ENCODE measurements around the gene SF3A1.

Gene SF3A1

DNA sequence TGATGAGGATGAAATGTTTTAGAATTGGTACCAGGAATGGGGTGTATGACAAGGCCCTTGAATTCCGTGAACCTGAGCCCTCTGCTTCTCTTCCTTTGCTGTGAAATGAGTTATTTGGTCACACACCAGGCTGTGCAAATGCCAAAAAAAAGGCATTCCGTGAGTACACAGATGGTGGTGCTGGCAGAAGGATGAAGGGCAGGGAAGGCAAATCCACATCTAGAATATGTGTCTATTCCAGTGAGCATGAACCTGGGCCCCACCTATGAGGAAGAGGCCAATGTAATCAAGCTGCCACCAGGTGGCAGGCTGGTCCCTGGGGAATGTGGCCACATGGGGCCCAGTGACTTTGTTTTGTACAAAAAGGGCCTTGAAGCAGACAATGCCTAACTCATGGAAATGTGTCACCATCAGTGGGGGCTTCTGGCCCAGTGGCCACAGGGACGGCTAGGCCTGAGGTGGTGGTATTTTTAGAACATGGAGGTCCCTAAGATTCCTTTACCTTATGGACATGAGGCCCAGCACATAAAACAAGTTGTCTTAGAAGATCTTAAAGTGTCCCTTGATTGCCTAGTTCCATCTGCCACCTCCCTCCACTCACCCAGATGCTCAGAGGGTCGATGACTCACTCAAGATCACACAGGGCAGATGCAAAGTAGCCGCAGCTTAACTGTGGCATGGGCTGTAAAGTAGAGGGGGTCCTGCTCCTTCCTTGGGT is 34.4 kb upstream of the SF3A1 start:
- DNase-seq = peak; percentile 55 to 92 (median 80)
- intact Hi-C loops (cut with DNase I) = loop anchor here (2.0 to 5.0 kb wide), 2 partner anchors 91 to 104 kb away; no protein-coding TSS in a partner anchor

- peak; percentile 41 to 93 (median 86) for DNase-seq
- intact Hi-C loops (cut with DNase I) = loop anchor here (5.0 kb wide), 1 partner anchor 40 kb away; the partner anchor contains the start of gene MTFP1
Observed at GRCh38 chr22:30386960-30387827, 30.5 kb upstream of the SF3A1 start, which contains the start of gene RNF215. Gene RNF215 (minus strand): TSS chr22:30387411. CDS start chr22:30387313, 98 bp downstream.

DNA sequence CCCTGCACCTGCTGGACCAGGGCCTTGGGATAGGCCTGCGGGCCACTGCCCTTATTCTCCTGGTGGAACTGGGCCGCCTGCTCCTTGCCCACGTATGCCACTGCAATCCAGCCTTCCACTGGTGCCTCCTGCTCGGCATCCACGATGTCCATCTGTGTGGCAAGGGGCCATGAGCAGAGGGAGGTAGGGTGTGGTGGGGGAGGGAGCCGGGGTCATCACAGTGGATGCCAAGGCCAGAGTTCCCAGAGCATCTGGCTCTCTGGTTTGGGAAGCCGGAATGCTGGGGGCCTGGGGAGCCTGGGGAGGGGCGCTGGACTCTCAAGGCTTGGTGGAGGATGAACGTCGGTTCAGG is 29.9 kb upstream of the SF3A1 start:
- DNase-seq = peak in 1 of 42 donors; percentile 35
- intact Hi-C loops (cut with DNase I) = loop anchor here (5.0 kb wide), 1 partner anchor 41 kb away; the partner anchor contains the start of gene MTFP1

GRCh38 chr22:30385942-30386341 is 29.2 kb upstream of the SF3A1 start:
- intact Hi-C loops (cut with DNase I) = loop anchor here (5.0 kb wide), 1 partner anchor 41 kb away; the partner anchor contains the start of gene MTFP1

GRCh38 chr22:30383061-30383460 is 26.4 kb upstream of the SF3A1 start:
- intact Hi-C loops (cut with DNase I) = no loop called here
- no peak for DNase-seq

More at GRCh38 chr22:30385942-30386341, 29.2 kb upstream of the SF3A1 start:
- DNase-seq = no peak

GRCh38 chr22:30382340-30382739 is 25.6 kb upstream of the SF3A1 start:
- DNase-seq = no peak
- intact Hi-C loops (cut with DNase I) = no loop called here

DNA sequence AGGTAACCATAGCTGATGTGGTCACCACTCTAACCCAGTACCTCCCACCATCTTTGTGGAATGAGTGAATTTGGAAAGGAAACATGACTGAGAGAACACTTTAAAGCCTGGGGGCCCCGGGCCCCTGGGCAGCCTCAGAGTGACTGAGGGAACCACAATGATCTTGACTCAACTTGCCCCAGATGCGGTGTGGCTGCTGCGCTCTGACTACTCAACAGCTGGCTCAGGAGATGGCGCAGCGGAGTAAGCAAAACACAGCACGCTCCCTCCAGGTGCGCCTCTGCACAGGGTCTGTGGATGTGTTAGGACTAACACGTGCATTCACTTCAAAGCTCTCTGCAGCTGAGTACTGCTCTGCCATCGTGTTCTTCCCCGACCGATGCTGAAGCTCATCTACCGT is 24.6 kb upstream of the SF3A1 start:
- intact Hi-C loops (cut with DNase I) = no loop called here
- DNase-seq = no peak

GRCh38 chr22:30380011-30380410 is 23.3 kb upstream of the SF3A1 start:
- intact Hi-C loops (cut with DNase I) = no loop called here
- peak in 1 of 42 donors; percentile 12 for DNase-seq

DNA sequence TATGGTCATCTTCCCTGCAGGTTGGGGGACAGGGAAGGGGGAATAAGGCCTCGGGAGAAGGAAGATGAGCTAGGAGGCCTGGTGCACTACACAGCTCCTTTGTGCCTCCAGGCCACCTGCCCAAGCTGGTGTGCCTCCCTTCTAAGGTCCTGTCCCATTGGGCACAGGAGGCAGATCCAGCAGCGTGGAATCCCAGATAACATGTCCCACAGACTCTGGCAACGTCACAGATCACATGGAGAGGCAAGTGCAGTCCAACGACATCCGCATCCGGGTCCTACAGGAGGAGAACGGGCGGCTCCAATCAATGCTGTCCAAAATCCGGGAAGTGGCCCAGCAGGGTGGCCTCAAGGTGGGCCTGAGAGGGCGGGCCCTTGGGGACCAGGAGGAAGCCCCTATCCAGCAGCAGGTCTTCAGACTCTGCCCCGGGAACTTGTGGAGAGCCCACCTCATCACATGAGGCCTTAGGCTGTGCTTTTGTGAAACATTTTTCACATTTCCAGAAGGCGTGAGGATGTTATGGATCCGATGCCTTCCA is 18.7 kb upstream of the SF3A1 start:
- intact Hi-C loops (cut with DNase I) = no loop called here
- DNase-seq = no peak

DNA sequence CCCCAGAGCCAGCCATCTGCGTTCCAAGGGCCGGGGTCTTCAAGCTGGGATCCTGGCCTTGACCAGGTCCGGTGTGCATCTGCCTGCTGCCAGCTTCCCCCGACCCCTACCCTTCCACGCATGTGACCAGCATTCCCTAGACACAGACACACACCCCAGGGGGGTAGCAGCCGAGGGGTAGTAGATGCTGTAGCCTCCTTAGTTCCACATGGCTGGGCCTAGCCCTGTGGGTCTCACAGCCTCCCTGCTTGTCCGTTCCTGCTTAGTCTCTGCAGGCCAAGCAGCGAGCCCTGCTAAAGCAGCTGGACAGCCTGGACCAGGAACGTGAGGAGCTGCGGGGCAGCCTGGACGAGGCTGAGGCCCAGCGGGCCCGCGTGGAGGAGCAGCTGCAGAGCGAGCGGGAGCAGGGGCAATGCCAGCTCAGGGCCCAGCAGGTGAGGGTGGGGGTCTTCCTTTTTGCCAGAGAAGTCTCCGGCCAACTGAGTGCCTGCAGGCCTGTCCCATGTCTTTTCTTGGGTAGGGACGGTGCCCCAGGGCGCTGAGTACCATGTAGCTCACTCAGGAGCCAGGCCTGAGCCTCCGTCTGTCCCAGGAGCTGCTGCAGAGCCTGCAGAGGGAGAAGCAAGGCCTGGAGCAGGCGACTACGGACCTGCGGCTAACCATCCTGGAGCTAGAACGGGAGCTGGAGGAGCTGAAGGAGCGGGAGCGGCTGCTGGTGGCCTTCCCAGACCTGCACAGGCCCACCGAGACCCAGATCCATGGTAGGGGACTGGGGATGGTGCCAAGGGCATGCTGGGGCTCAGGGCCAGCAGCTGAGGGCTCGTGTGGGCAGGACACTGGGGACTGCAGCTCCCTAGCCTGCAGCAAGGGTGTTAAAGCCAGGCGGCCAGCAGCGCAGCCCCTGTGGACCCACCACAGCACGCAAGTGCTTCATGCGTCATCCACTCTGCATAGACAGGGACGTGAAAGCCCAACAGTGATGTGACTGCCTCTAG is 16.9 kb upstream of the SF3A1 start:
- intact Hi-C loops (cut with DNase I) = no loop called here
- DNase-seq = no peak

- DNase-seq = no peak
- intact Hi-C loops (cut with DNase I) = no loop called here
Observed at GRCh38 chr22:30372915-30373314, 16.2 kb upstream of the SF3A1 start.

- intact Hi-C loops (cut with DNase I) = no loop called here
Observed at GRCh38 chr22:30371981-30372380, 15.3 kb upstream of the SF3A1 start.

DNA sequence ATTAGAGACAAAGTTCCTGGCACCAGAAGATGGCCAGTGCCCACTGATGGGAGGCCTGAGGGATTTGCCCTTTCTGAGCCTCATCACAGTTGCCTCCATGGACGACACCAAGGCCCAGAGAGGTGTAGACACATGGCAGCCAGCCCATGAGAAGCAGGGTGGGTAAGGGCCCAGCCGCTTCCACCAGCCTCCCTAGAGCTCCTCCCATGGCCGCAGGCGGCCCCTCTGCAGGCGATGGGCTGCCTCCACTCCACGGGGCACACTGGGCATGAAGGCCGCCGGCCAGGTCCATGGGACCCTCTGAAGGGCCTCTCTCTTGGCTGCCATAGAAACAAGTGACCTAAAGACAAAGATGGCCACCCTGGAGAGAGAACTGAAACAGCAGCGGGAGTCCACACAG is 14.6 kb upstream of the SF3A1 start:
- intact Hi-C loops (cut with DNase I) = no loop called here
- no peak for DNase-seq

More at GRCh38 chr22:30371981-30372380, 15.3 kb upstream of the SF3A1 start:
- DNase-seq = no peak

DNA sequence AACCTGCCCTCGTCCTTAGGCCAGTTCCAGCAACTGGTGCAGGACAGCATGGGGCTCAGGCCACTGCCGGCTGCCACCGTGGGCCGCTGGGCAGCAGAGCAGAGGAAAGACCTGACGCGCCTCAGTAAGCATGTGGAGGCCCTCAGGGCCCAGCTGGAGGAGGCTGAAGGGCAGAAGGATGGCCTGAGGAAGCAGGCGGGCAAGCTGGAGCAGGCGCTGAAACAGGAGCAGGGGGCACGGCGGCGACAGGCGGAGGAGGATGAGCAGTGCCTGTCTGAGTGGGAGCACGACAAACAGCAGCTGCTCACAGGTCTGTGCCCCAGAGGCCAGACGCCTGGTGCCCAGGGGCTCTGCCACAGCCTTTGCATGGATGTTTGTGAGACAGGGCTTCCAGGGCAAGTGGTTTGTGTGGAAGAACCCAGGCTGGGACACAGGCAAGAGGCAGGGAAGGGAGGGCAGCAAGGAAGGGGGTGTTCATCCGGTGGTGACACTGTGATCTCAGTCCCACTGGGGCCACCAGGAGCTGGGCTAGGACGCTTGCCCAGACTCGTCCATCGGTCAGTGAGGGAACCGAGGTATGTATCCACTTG is 14.0 kb upstream of the SF3A1 start:
- DNase-seq = no peak
- intact Hi-C loops (cut with DNase I) = no loop called here

- no peak for DNase-seq
Observed at GRCh38 chr22:30368420-30368819, 11.7 kb upstream of the SF3A1 start.

GRCh38 chr22:30365891-30366290 is 9.2 kb upstream of the SF3A1 start:
- no peak for DNase-seq

More at GRCh38 chr22:30368420-30368819, 11.7 kb upstream of the SF3A1 start:
- intact Hi-C loops (cut with DNase I) = no loop called here

GRCh38 chr22:30362651-30363281 is 6.1 kb upstream of the SF3A1 start:
- DNase-seq = no peak
- intact Hi-C loops (cut with DNase I) = no loop called here

More at GRCh38 chr22:30365891-30366290, 9.2 kb upstream of the SF3A1 start:
- intact Hi-C loops (cut with DNase I) = no loop called here

All from head of caudate nucleus (tissue), 42 donors.